VCaP (cell line): ENCODE data around the gene TBCEL.
A peak's percentile ranks its signal among the peaks of the same experiment; 100 is the strongest.
"Not testable (repeated sequence)": the region's sequence is repeated elsewhere in the genome, so short reads cannot be mapped to it uniquely, and the experiment has no call there.

Experiments
- H3K27ac ChIP-seq: fragments of 450-650 bp; 2 replicates; pipeline ENCODE4 v1.5.1; 2017
- CTCF ChIP-seq: fragments of 450-650 bp; conservative IDR thresholded peaks from 2 replicates; pipeline ENCODE4 v1.5.1; 2017; ENCODE audit warnings: mild to moderate bottlenecking, moderate library complexity

TBCEL gene

GRCh38 chr11:121031167-121031566, 7.3 kb downstream of the TBCEL start:
- TF ChIP-seq CTCF: no peak
- no peak overlapping the region for H3K27ac ChIP-seq

- H3K27ac ChIP-seq: not testable (repeated sequence)
Measured at GRCh38 chr11:121031648-121032047, 7.7 kb downstream of the TBCEL start.

DNA sequence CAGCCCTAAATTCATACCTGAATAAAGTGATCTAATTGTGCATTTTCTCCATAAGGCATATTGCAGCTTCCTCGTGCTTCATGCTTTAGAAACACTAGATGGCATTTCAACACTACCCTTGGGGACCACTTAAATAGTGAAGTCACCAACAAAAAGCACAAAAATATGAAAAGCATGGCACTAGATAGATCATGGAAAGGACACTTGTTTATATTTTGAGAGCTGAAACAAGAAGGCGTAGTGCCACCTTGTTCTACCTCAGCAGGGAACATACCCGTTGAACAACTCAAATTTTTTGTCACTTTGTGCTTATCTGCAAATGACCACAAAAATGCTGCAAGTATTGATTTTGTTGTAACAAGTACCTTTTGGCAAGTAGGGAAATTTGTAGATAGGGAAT, 8.6 kb downstream of the TBCEL start:
- H3K27ac ChIP-seq: no peak overlapping the region
- peak; percentile 75 for TF ChIP-seq CTCF

- H3K27ac ChIP-seq: no peak overlapping the region
- TF ChIP-seq CTCF: no peak
Measured at GRCh38 chr11:121033635-121034034, 9.7 kb downstream of the TBCEL start.

DNA sequence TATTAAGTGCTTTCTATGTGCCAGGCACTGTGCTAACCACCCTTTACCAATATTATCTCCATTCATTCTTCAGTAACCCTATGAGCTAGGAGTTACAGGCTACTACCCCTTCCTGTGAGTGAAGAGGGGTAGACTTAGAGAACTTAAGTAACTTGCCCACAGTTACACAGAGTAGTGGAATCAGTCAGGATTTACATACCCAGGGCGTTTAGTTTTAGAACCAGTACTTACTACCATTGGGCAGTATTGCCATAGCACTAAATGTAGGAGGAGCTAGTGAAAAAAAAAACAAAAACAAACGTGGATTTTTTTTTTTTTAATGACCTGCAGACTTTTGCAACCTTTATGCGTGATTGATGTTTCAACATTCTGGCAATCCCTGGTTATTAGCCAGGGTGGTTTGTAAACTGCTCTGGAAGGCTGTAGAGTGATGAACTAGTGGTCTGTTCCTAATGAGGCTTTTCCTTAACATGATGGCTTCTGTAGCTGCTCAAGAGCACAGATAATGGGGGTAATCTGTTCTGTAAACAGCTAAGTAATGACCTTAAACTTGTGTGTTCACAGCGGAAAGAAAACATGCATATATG, 11.4 kb downstream of the TBCEL start:
- H3K27ac ChIP-seq: no peak overlapping the region
- no peak for TF ChIP-seq CTCF

DNA sequence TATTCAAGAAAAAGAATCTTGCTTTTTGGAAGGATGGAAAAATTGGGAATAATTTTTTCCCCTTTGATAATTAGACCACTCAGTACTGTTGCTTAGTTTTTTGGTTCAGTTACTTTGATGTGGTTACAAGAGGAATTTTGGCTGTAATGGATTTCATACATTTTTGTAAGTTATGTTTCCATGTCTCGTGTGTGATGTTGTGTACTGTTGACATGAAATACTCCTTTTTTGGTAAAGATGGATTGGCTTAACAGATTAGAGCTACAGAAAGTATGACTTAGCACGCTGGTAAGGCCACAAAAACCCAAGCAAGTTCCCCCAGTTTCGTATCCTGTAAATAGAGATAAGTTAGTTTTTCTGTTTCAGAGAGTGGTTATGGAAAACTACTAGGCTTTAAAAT, 11.9 kb downstream of the TBCEL start:
- no peak for TF ChIP-seq CTCF

DNA sequence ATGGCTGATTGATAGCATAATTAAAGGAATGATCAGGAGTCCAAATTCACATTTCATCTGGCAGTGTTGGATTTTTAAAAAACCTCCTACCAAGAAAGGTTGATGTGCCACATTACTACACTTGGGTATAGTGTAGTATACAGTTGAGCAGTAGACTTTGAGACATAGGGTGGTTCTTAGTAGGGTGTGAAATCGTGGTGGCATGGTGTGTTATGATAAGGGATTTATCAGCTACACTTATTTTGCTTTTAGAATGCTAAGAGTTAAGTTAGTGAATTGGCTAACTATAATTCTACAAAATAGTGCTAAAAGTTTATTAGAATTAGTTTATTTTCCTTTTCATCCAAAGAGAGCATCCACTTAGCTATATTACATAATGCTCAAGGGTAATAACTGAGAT, 13.1 kb downstream of the TBCEL start:
- no peak for TF ChIP-seq CTCF
- peak overlapping the region; percentile 84; the same call in 1 of the 2 replicates for H3K27ac ChIP-seq

More for the DNA sequence above, 11.9 kb downstream of the TBCEL start:
- H3K27ac ChIP-seq: no peak overlapping the region

GRCh38 chr11:121038648-121039409, 14.9 kb downstream of the TBCEL start:
- H3K27ac ChIP-seq: peak overlapping the region; percentile 84
- no peak for TF ChIP-seq CTCF
